GM10266 (cell line): ENCODE results near the gene SIRT2.
A peak's percentile ranks its signal among the peaks of the same experiment; 100 is the strongest.
"Not testable (repeated sequence)": the region's sequence is repeated elsewhere in the genome, so short reads cannot be mapped to it uniquely, and the experiment has no call there.

ENCODE experiments used
- DNase-seq: peaks from one replicate; pipeline ENCODE4 v3.0.0; 2012; ENCODE audit errors: extremely low spot score
- CTCF ChIP-seq: IDR thresholded peaks from 2 replicates; pipeline ENCODE4 v1.5.1; 2012; ENCODE audit warnings: mild to moderate bottlenecking, low read depth; ENCODE audit not compliant: control insufficient read depth, insufficient read depth; ENCODE audit errors: missing control alignments

Gene SIRT2

GRCh38 chr19:38899447-38900201, at the start of gene SIRT2, which contains the start of gene NFKBIB:
Gene SIRT2 (minus strand): TSS chr19:38899618. CDS start chr19:38899521, 97 bp downstream.
Gene NFKBIB (plus strand): TSS chr19:38899969. CDS start chr19:38900033, 64 bp downstream.
- DNase-seq: peak; percentile 99

GRCh38 chr19:38946229-38947010, 47.0 kb upstream of the SIRT2 start:
- TF ChIP-seq CTCF: no peak
- DNase-seq: no peak

More at GRCh38 chr19:38899447-38900201, at the start of gene SIRT2, which contains the start of gene NFKBIB:
- peak; percentile 16 for TF ChIP-seq CTCF

GRCh38 chr19:38945562-38946228, 46.3 kb upstream of the SIRT2 start:
- no peak for DNase-seq
- TF ChIP-seq CTCF: no peak

- no peak for DNase-seq
- no peak for TF ChIP-seq CTCF
These were observed 45.6 kb upstream of the SIRT2 start for GRCh38 chr19:38944981-38945506.

GRCh38 chr19:38942471-38943181, 43.2 kb upstream of the SIRT2 start:
- TF ChIP-seq CTCF: no peak
- no peak for DNase-seq

GRCh38 chr19:38941979-38942378, 42.6 kb upstream of the SIRT2 start:
- no peak for DNase-seq
- TF ChIP-seq CTCF: no peak

GRCh38 chr19:38941466-38941865, 42.0 kb upstream of the SIRT2 start:
- not testable (repeated sequence) for DNase-seq
